NCI-H748 (cell line): Measurements from ENCODE around the gene SPPL3.
"Not testable (repeated sequence)": the region's sequence is repeated elsewhere in the genome, so short reads cannot be mapped to it uniquely, and the experiment has no call there.

Experiments used
- DNase-seq: peaks from one replicate; lab custom pipeline; 2025; ENCODE audit not compliant: unreplicated experiment; lab: John Stamatoyannopoulos, UW

SPPL3 gene

GRCh38 chr12:120754792-120755191 is 149.4 kb downstream of the SPPL3 start:
- DNase-seq: no peak

GRCh38 chr12:120751389-120751788 is 152.8 kb downstream of the SPPL3 start:
- DNase-seq: no peak

- DNase-seq: no peak
These were observed 153.4 kb downstream of the SPPL3 start for GRCh38 chr12:120750806-120751205.

GRCh38 chr12:120749256-120749655 is 154.9 kb downstream of the SPPL3 start:
- DNase-seq: no peak

GRCh38 chr12:120748242-120748641 is 155.9 kb downstream of the SPPL3 start:
- no peak for DNase-seq

- no peak for DNase-seq
These were observed 159.2 kb downstream of the SPPL3 start for GRCh38 chr12:120744922-120745493.

GRCh38 chr12:120741476-120742421 is 162.4 kb downstream of the SPPL3 start:
- DNase-seq: no peak

- no peak for DNase-seq
These were observed 163.3 kb downstream of the SPPL3 start for GRCh38 chr12:120740871-120741270.

GRCh38 chr12:120739821-120740613 is 164.1 kb downstream of the SPPL3 start:
- DNase-seq: no peak

GRCh38 chr12:120739031-120739762 is 165.0 kb downstream of the SPPL3 start:
- no peak for DNase-seq

- DNase-seq: no peak
These were observed 165.7 kb downstream of the SPPL3 start for GRCh38 chr12:120738252-120739030.

- no peak for DNase-seq
These were observed 166.5 kb downstream of the SPPL3 start for GRCh38 chr12:120737557-120738251.

GRCh38 chr12:120736404-120737331 is 167.5 kb downstream of the SPPL3 start:
- DNase-seq: no peak

- no peak for DNase-seq
These were observed 169.0 kb downstream of the SPPL3 start for GRCh38 chr12:120735181-120735580.

- no peak for DNase-seq
These were observed 169.9 kb downstream of the SPPL3 start for GRCh38 chr12:120734210-120734609.

- no peak for DNase-seq
These were observed 170.6 kb downstream of the SPPL3 start for GRCh38 chr12:120733574-120733973.

GRCh38 chr12:120732198-120732597 is 172.0 kb downstream of the SPPL3 start:
- not testable (repeated sequence) for DNase-seq

- no peak for DNase-seq
These were observed 177.2 kb downstream of the SPPL3 start for GRCh38 chr12:120726961-120727360.

GRCh38 chr12:120726510-120726793 is 177.7 kb downstream of the SPPL3 start:
- no peak for DNase-seq
